ENCODE data around the gene RPAP2.

RPAP2 gene

DNA sequence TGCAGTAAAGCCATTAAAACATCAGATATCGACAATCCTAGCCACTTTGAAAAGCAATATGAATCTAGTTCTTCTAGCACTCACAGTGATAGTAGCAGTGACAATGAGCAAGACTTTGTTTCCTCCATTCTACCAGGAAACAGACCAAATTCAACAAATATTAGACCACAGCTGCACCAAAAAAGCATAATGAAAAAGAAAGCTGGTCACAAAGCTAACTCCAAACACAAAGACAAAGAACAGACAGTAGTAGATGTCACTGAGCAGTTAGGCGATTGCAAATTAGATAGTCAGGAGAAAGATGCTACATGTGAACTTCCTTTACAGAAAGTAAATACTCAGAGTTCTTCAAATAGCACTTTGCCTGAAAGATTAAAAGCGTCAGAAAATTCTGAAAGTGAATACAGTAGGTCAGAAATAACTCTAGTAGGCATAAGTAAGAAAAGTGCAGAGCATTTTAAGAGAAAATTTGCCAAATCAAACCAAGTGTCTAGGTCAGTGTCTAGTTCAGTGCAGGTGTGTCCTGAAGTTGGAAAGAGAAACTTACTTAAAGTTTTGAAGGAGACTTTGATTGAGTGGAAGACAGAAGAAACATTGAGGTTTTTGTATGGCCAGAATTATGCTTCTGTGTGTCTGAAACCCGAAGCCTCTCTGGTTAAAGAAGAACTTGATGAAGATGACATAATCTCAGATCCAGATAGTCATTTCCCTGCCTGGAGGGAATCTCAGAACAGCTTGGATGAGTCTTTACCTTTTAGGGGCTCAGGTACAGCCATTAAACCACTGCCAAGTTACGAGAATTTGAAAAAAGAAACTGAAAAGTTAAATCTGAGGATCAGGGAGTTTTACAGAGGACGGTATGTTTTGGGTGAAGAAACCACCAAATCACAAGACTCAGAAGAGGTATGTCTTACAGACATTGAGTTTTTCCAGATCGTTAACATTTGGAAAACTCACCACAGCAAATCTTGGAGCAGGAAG is 24.9 kb downstream of the RPAP2 start:
- Histone ChIP-seq H3K36me3 (ENCODE audit: control insufficient read depth in 2 of 2, insufficient read depth in 2 of 2, low read length in 2 of 2) (peaks cover 8 to 10% of the 10 kb centered on the region in 2 donors), H3K4me1 (ENCODE audit: control insufficient read depth, insufficient read depth, low read length) (no peaks in the 10 kb centered on the region)

GRCh38 chr1:92324784-92325183 is 25.9 kb downstream of the RPAP2 start:
- Histone ChIP-seq H3K9me3 (ENCODE audit: control insufficient read depth in 2 of 2, low read length in 2 of 2) (no peaks in the 10 kb centered on the region), H3K4me1 (ENCODE audit: control insufficient read depth, insufficient read depth, low read length) (no peaks in the 10 kb centered on the region), H3K36me3 (ENCODE audit: control insufficient read depth in 2 of 2, insufficient read depth in 2 of 2, low read length in 2 of 2) (peaks cover 10% of the 10 kb centered on the region in 2 donors), H3K27ac (ENCODE audit: low read length) (no peak overlapping the region), H3K27me3 (ENCODE audit: control insufficient read depth in 1 of 2, insufficient read depth in 2 of 2, low read length in 2 of 2) (no peaks in the 10 kb centered on the region), H3K4me3 (ENCODE audit: low read length in 2 of 2) (no peak overlapping the region), H3K9ac (ENCODE audit: low read length in 2 of 2) (no peak overlapping the region)

More for the DNA sequence above, 24.9 kb downstream of the RPAP2 start:
- Histone ChIP-seq H3K27me3 (ENCODE audit: control insufficient read depth in 1 of 2, insufficient read depth in 2 of 2, low read length in 2 of 2) (no peaks in the 10 kb centered on the region), H3K4me3 (ENCODE audit: low read length in 2 of 2) (no peak overlapping the region), H3K9ac (ENCODE audit: low read length in 2 of 2) (no peak overlapping the region), H3K27ac (ENCODE audit: low read length) (no peak overlapping the region), H3K9me3 (ENCODE audit: control insufficient read depth in 2 of 2, low read length in 2 of 2) (no peaks in the 10 kb centered on the region)

DNA sequence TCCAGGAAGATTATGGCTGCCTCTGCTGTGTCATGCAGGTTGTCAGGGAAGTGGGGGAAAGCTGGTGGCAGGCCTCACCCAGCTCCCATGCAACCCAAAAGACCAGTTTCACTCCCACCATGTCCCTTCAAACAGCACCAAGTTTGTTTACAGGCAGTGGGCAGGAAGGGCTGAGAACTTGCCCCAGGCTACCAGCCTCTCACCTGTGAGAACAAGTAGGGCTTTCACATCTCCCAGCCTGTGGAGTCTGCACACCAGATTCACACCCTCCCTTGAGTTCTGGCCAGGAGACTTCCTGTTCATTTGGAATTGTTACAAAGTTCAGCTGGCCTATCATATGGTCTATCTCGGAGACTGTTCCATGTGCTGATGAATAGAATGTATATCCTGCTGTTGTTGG is 27.8 kb downstream of the RPAP2 start:
- H3K27me3 ChIP-seq (ENCODE audit: control insufficient read depth in 1 of 2, insufficient read depth in 2 of 2, low read length in 2 of 2): no peaks in the 10 kb centered on the region
- no peak overlapping the region for H3K9ac ChIP-seq (ENCODE audit: low read length in 2 of 2)
- no peak overlapping the region for H3K4me3 ChIP-seq (ENCODE audit: low read length in 2 of 2)
- peaks cover 10% of the 10 kb centered on the region in 2 donors for H3K36me3 ChIP-seq (ENCODE audit: control insufficient read depth in 2 of 2, insufficient read depth in 2 of 2, low read length in 2 of 2)
- no peak overlapping the region for H3K27ac ChIP-seq (ENCODE audit: low read length)
- no peaks in the 10 kb centered on the region for H3K9me3 ChIP-seq (ENCODE audit: control insufficient read depth in 2 of 2, low read length in 2 of 2)
- H3K4me1 ChIP-seq (ENCODE audit: control insufficient read depth, insufficient read depth, low read length): no peaks in the 10 kb centered on the region

- Histone ChIP-seq H3K27ac (ENCODE audit: low read length) (no peak overlapping the region), H3K4me1 (ENCODE audit: control insufficient read depth, insufficient read depth, low read length) (no peaks in the 10 kb centered on the region), H3K27me3 (ENCODE audit: control insufficient read depth in 1 of 2, insufficient read depth in 2 of 2, low read length in 2 of 2) (no peaks in the 10 kb centered on the region), H3K9ac (ENCODE audit: low read length in 2 of 2) (no peak overlapping the region), H3K36me3 (ENCODE audit: control insufficient read depth in 2 of 2, insufficient read depth in 2 of 2, low read length in 2 of 2) (peaks cover 10% of the 10 kb centered on the region in 2 donors), H3K4me3 (ENCODE audit: low read length in 2 of 2) (no peak overlapping the region), H3K9me3 (ENCODE audit: control insufficient read depth in 2 of 2, low read length in 2 of 2) (no peaks in the 10 kb centered on the region)
Observed at GRCh38 chr1:92327794-92328193, 28.9 kb downstream of the RPAP2 start.

- no peaks in the 10 kb centered on the region for H3K9me3 ChIP-seq (ENCODE audit: control insufficient read depth in 2 of 2, low read length in 2 of 2)
- peaks cover 2 to 9% of the 10 kb centered on the region in 2 donors for H3K36me3 ChIP-seq (ENCODE audit: control insufficient read depth in 2 of 2, insufficient read depth in 2 of 2, low read length in 2 of 2)
- H3K4me1 ChIP-seq (ENCODE audit: control insufficient read depth, insufficient read depth, low read length): no peaks in the 10 kb centered on the region
- H3K4me3 ChIP-seq (ENCODE audit: low read length in 2 of 2): no peak overlapping the region
- no peak overlapping the region for H3K9ac ChIP-seq (ENCODE audit: low read length in 2 of 2)
- H3K27me3 ChIP-seq (ENCODE audit: control insufficient read depth in 1 of 2, insufficient read depth in 2 of 2, low read length in 2 of 2): no peaks in the 10 kb centered on the region
- no peak overlapping the region for H3K27ac ChIP-seq (ENCODE audit: low read length)
Observed at GRCh38 chr1:92329347-92330129, 30.7 kb downstream of the RPAP2 start.

DNA sequence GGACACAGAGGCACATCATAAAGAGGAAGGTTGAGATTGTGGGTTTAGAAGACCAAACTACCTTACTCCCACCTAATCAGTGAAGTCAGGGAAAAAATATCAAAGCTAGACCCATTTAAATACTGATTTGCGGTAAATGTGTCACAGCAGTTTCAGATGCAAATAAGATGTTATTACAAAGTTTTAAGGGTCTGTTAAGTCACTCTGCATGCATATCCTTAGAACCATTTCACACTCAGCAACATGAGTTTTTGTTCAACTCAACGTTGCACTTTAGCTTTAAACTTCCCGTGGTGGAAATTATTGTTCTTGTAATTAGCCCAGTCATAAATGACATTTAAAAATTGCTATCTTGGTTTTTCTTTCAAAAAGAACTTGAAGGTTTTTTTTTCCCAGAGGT is 34.8 kb downstream of the RPAP2 start:
- H3K9ac ChIP-seq (ENCODE audit: low read length in 2 of 2): no peak overlapping the region

DNA sequence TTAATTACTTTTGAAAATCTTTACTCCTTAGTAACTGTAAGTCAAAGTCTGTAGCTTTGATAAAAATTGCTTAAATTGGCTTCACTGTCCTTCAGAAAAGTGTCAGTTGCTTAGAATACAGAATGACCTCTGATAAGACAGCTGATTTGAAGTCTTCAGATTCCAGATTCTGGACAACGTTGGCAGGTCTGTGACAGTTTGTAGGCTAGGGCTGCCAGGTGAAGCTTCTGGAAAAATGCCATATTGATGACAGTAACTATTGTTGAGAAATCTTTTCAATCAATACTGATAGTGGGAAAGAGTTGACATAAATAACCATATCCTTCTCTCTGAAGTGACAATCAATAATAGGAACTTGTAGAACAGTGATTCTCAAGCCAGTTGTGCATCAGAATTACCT is 41.3 kb downstream of the RPAP2 start:
- no peak overlapping the region for H3K9ac ChIP-seq (ENCODE audit: low read length in 2 of 2)
- H3K9me3 ChIP-seq (ENCODE audit: control insufficient read depth in 2 of 2, low read length in 2 of 2): no peaks in the 10 kb centered on the region
- no peaks in the 10 kb centered on the region for H3K27me3 ChIP-seq (ENCODE audit: control insufficient read depth in 1 of 2, insufficient read depth in 2 of 2, low read length in 2 of 2)
- H3K36me3 ChIP-seq (ENCODE audit: control insufficient read depth in 2 of 2, insufficient read depth in 2 of 2, low read length in 2 of 2): peaks cover 6 to 11% of the 10 kb centered on the region in 2 donors
- no peak overlapping the region for H3K27ac ChIP-seq (ENCODE audit: low read length)
- H3K4me3 ChIP-seq (ENCODE audit: low read length in 2 of 2): no peak overlapping the region
- no peaks in the 10 kb centered on the region for H3K4me1 ChIP-seq (ENCODE audit: control insufficient read depth, insufficient read depth, low read length)

More for the DNA sequence above, 34.8 kb downstream of the RPAP2 start:
- Histone ChIP-seq H3K36me3 (ENCODE audit: control insufficient read depth in 2 of 2, insufficient read depth in 2 of 2, low read length in 2 of 2) (peaks cover 6 to 7% of the 10 kb centered on the region in 2 donors), H3K9me3 (ENCODE audit: control insufficient read depth in 2 of 2, low read length in 2 of 2) (no peaks in the 10 kb centered on the region), H3K27me3 (ENCODE audit: control insufficient read depth in 1 of 2, insufficient read depth in 2 of 2, low read length in 2 of 2) (no peaks in the 10 kb centered on the region), H3K4me1 (ENCODE audit: control insufficient read depth, insufficient read depth, low read length) (no peaks in the 10 kb centered on the region), H3K4me3 (ENCODE audit: low read length in 2 of 2) (no peak overlapping the region), H3K27ac (ENCODE audit: low read length) (no peak overlapping the region)

- Histone ChIP-seq H3K4me3 (ENCODE audit: low read length in 2 of 2) (no peak overlapping the region), H3K4me1 (ENCODE audit: control insufficient read depth, insufficient read depth, low read length) (no peaks in the 10 kb centered on the region), H3K27me3 (ENCODE audit: control insufficient read depth in 1 of 2, insufficient read depth in 2 of 2, low read length in 2 of 2) (no peaks in the 10 kb centered on the region), H3K27ac (ENCODE audit: low read length) (no peak overlapping the region), H3K9ac (ENCODE audit: low read length in 2 of 2) (no peak overlapping the region), H3K9me3 (ENCODE audit: control insufficient read depth in 2 of 2, low read length in 2 of 2) (no peaks in the 10 kb centered on the region), H3K36me3 (ENCODE audit: control insufficient read depth in 2 of 2, insufficient read depth in 2 of 2, low read length in 2 of 2) (peaks cover 9 to 11% of the 10 kb centered on the region in 2 donors)
Observed at GRCh38 chr1:92342401-92342800, 43.5 kb downstream of the RPAP2 start.

DNA sequence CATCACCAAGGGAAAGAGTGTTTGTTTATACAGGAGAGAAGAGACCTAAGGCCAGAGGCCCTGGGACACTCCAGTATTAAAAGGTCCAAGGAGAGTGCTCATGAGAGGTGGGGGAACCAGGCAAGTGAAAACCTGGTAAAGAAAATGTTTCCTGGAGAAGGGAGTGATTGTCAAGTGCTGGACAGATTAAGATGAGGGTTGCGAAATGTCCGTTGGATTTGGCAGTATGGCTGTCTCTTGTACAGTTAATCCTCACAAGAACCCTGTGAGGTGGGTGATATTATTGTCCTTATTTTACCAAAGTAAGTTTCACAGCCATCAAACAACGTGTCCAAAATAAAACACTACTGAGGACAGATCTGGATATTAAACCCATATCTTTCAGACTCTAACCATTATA is 44.2 kb downstream of the RPAP2 start:
- peaks cover 10 to 12% of the 10 kb centered on the region in 2 donors for H3K36me3 ChIP-seq (ENCODE audit: control insufficient read depth in 2 of 2, insufficient read depth in 2 of 2, low read length in 2 of 2)

DNA sequence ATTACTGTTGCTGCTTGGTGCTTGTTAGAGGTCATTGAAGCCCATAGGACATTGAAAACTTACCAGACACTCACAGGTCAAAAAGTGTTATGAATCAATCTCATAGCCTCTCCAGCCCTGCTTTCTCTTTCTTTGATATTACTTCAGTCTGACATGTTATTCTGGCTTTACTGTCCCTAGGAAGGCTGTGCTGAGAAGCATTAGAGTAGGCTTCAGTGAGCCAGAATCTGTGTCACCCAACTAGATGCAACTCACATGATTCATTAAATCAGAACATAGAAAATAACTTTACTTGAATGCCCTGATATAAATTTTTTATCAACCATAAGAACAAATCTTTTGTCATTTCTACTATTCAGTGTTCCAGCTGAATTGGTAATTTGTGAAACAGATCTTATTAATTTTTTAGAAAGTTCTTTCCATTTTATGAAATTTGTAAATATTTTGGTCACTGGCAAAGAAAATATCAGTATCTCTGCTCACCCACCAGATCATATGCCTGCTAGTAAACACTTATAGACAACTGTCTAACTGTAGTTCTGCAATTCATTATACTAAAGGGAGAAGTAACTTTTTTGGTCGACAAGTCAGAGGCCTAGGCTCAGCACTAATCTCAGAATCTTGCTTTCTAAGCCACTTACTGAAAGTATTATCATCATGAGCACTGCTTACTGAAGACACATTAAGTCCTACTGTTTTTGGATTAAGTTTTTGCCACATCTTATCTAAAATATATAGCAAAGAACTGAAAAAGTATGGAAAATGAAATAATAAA is 48.2 kb downstream of the RPAP2 start:
- Histone ChIP-seq H3K4me3 (ENCODE audit: low read length in 2 of 2) (no peak overlapping the region), H3K9ac (ENCODE audit: low read length in 2 of 2) (no peak overlapping the region), H3K27ac (ENCODE audit: low read length) (no peak overlapping the region), H3K4me1 (ENCODE audit: control insufficient read depth, insufficient read depth, low read length) (no peaks in the 10 kb centered on the region), H3K27me3 (ENCODE audit: control insufficient read depth in 1 of 2, insufficient read depth in 2 of 2, low read length in 2 of 2) (no peaks in the 10 kb centered on the region), H3K9me3 (ENCODE audit: control insufficient read depth in 2 of 2, low read length in 2 of 2) (no peaks in the 10 kb centered on the region), H3K36me3 (ENCODE audit: control insufficient read depth in 2 of 2, insufficient read depth in 2 of 2, low read length in 2 of 2) (peaks cover 10 to 21% of the 10 kb centered on the region in 2 donors)

More for the DNA sequence above, 44.2 kb downstream of the RPAP2 start:
- no peaks in the 10 kb centered on the region for H3K9me3 ChIP-seq (ENCODE audit: control insufficient read depth in 2 of 2, low read length in 2 of 2)
- no peak overlapping the region for H3K4me3 ChIP-seq (ENCODE audit: low read length in 2 of 2)
- no peaks in the 10 kb centered on the region for H3K27me3 ChIP-seq (ENCODE audit: control insufficient read depth in 1 of 2, insufficient read depth in 2 of 2, low read length in 2 of 2)
- no peak overlapping the region for H3K9ac ChIP-seq (ENCODE audit: low read length in 2 of 2)
- no peaks in the 10 kb centered on the region for H3K4me1 ChIP-seq (ENCODE audit: control insufficient read depth, insufficient read depth, low read length)
- no peak overlapping the region for H3K27ac ChIP-seq (ENCODE audit: low read length)
